HL-60 (cell line): Measurements from ENCODE around the gene FHIT.

Experiments used
- DNase-seq, 2 experiments: peaks; one replicate each; pipeline ENCODE4 v3.0.0-alpha.2; 2010 to 2020; ENCODE audit warnings: low read depth in 1 of 2, low spot score in 1 of 2
- H3K27ac ChIP-seq: fragments of 250-450 bp; sonication (Bioruptor Pico); replicated peaks from 2 replicates; pipeline ENCODE4 v1.5.1; 2020; ENCODE audit warnings: mild to moderate bottlenecking, moderate library complexity
- H3K27me3 ChIP-seq: fragments of 250-450 bp; sonication (Bioruptor Pico); 2 replicates; pipeline ENCODE4 v1.5.1; 2021; ENCODE audit warnings: mild to moderate bottlenecking, moderate library complexity; ENCODE audit not compliant: insufficient read depth, poor library complexity, severe bottlenecking
- H3K4me3 ChIP-seq: replicated peaks from 2 replicates; pipeline ENCODE4 v1.5.1; 2011; ENCODE audit warnings: mild to moderate bottlenecking, control low read depth, low read length; ENCODE audit not compliant: insufficient read depth
- GABPA ChIP-seq: IDR thresholded peaks from 2 replicates; pipeline ENCODE4 v1.6.1; 2012; ENCODE audit warnings: low read depth
- POLR2AphosphoS5 ChIP-seq: IDR thresholded peaks from 2 replicates; pipeline ENCODE4 v1.6.1; 2012; ENCODE audit warnings: low read depth
- SPI1 ChIP-seq: IDR thresholded peaks from 2 replicates; pipeline ENCODE4 v1.6.1; 2012; ENCODE audit warnings: low read depth, mild to moderate bottlenecking, borderline replicate concordance
- TF ChIP-seq, protein P1 (sequence below): IDR thresholded peaks from 2 replicates; pipeline ENCODE4 v1.6.1; 2012; ENCODE audit warnings: low read depth; ENCODE audit not compliant: insufficient replicate concordance
- TF ChIP-seq, protein P2 (sequence below): IDR thresholded peaks from one replicate; pipeline ENCODE4 v1.5.1; 2011; ENCODE audit warnings: low read length, control low read depth, inconsistent platforms; ENCODE audit not compliant: insufficient read depth

The FHIT gene

DNA sequence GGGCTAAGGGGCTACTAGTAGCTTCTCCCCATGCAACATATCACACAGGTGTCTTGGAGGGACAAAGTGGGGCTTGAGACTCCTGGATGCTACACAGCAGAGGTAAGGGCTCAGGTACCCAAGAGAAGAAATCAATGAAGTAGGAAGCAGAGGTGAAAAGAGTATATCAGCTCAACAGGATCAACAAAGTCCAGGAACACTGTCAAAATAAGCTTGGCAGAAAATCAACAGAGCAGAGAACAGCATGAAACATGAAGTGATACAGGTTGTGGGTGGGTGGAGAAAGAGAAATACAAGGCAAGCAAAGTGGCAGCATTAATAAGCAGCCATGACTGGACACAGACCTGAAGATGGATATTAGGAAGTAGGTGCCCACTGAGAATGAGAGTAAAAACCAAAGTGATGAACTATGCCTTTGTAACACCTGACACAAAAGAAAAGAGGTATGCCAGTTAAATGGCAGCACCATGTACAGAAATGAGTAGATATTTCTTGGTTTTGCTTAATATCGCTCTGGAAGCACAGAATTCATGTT, 637.4 kb downstream of the FHIT start:
- H3K4me3 ChIP-seq = no peak overlapping the region
- no peaks in the 10 kb centered on the region for H3K27me3 ChIP-seq
- DNase-seq = no peak
- TF ChIP-seq, protein P1, sequence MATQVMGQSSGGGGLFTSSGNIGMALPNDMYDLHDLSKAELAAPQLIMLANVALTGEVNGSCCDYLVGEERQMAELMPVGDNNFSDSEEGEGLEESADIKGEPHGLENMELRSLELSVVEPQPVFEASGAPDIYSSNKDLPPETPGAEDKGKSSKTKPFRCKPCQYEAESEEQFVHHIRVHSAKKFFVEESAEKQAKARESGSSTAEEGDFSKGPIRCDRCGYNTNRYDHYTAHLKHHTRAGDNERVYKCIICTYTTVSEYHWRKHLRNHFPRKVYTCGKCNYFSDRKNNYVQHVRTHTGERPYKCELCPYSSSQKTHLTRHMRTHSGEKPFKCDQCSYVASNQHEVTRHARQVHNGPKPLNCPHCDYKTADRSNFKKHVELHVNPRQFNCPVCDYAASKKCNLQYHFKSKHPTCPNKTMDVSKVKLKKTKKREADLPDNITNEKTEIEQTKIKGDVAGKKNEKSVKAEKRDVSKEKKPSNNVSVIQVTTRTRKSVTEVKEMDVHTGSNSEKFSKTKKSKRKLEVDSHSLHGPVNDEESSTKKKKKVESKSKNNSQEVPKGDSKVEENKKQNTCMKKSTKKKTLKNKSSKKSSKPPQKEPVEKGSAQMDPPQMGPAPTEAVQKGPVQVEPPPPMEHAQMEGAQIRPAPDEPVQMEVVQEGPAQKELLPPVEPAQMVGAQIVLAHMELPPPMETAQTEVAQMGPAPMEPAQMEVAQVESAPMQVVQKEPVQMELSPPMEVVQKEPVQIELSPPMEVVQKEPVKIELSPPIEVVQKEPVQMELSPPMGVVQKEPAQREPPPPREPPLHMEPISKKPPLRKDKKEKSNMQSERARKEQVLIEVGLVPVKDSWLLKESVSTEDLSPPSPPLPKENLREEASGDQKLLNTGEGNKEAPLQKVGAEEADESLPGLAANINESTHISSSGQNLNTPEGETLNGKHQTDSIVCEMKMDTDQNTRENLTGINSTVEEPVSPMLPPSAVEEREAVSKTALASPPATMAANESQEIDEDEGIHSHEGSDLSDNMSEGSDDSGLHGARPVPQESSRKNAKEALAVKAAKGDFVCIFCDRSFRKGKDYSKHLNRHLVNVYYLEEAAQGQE = no peak
- no peak for TF ChIP-seq GABPA
- TF ChIP-seq POLR2AphosphoS5 = no peak
- H3K27ac ChIP-seq = no peak overlapping the region

GRCh38 chr3:60610441-60611112, 640.7 kb downstream of the FHIT start:
- H3K27ac ChIP-seq = no peak overlapping the region
- DNase-seq = no peak
- TF ChIP-seq SPI1 = no peak
- TF ChIP-seq, protein P2, sequence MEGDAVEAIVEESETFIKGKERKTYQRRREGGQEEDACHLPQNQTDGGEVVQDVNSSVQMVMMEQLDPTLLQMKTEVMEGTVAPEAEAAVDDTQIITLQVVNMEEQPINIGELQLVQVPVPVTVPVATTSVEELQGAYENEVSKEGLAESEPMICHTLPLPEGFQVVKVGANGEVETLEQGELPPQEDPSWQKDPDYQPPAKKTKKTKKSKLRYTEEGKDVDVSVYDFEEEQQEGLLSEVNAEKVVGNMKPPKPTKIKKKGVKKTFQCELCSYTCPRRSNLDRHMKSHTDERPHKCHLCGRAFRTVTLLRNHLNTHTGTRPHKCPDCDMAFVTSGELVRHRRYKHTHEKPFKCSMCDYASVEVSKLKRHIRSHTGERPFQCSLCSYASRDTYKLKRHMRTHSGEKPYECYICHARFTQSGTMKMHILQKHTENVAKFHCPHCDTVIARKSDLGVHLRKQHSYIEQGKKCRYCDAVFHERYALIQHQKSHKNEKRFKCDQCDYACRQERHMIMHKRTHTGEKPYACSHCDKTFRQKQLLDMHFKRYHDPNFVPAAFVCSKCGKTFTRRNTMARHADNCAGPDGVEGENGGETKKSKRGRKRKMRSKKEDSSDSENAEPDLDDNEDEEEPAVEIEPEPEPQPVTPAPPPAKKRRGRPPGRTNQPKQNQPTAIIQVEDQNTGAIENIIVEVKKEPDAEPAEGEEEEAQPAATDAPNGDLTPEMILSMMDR = no peak
- TF ChIP-seq, protein P1 = no peak
- TF ChIP-seq GABPA = no peak
- TF ChIP-seq POLR2AphosphoS5 = no peak
- no peaks in the 10 kb centered on the region for H3K27me3 ChIP-seq
- no peak overlapping the region for H3K4me3 ChIP-seq

DNA sequence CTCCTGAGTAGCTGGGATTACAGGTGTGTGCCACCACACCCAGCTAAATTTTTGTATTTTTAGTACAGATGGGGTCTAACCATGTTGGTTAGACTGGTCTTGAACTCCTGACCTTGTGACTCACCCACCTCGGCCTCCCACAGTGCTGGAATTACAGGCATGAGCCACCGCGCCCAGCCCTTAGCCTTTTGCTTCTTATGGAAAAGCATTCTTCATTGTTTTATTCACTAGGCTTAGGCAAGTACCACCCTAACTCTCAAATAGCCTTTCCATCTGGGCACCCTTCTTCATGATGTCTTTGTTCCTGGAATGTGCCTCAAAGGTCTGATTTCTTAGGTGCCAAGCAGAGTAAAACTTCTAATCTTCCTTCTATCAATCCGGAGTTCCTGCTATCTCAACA, 641.8 kb downstream of the FHIT start:
- no peak for DNase-seq

More for the DNA sequence above, 641.8 kb downstream of the FHIT start:
- no peak for TF ChIP-seq GABPA
- TF ChIP-seq, protein P1 = no peak
- TF ChIP-seq, protein P2 = no peak
- H3K27me3 ChIP-seq = no peaks in the 10 kb centered on the region
- no peak overlapping the region for H3K4me3 ChIP-seq
- no peak overlapping the region for H3K27ac ChIP-seq
